GM18526 (cell line): ENCODE results near the gene RGMA.

ENCODE experiments used
- POLR2A ChIP-seq: IDR thresholded peaks from 3 replicates; pipeline ENCODE4 v1.6.1; 2011; ENCODE audit not compliant: insufficient read length; ENCODE audit errors: extremely low read depth

The RGMA gene

GRCh38 chr15:93048759-93049161 lies 40.3 kb downstream of the RGMA start:
- no peak for TF ChIP-seq POLR2A

GRCh38 chr15:93048426-93048721 lies 40.6 kb downstream of the RGMA start:
- no peak for TF ChIP-seq POLR2A

DNA sequence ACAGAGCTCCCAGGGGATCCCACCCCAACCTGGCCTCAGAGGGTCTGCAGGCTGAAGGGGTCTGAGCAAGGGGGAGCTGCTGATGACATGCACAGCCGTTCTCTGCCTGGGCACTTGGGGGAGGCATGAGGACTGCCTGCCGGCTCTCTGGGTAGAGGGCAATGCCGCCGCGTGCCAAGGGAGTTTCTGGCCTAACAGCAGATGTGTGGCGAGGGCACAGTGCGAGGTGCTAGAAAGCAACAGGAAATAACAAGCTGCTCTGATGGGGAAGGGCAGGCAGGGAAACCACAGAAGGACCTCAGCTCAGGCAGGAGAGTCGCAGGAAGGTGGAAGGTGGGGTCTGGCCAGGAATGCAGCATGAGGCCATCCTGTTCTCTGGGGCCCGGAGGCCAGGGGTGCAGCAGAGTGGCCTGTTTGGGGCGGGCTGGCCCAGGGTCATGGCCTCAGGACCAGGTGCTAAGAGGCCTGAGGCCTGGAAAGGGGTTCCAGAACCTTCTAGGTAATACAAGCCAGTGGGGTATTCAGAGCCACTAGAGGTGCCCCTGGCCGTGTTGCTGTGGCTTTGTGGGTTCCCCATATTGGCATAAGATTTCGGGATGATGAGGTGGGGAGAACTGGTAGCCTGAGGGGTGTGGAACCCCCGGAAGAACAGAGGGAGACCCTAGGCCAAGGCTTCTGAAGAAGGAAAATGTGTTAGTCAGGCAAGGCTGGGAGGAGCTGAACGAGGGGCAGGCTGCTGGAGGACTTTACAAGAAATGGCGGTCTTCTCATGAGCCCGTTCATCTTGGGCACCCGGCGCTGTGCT lies 41.2 kb downstream of the RGMA start:
- no peak for TF ChIP-seq POLR2A

GRCh38 chr15:93046721-93047120 lies 42.3 kb downstream of the RGMA start:
- TF ChIP-seq POLR2A: no peak

DNA sequence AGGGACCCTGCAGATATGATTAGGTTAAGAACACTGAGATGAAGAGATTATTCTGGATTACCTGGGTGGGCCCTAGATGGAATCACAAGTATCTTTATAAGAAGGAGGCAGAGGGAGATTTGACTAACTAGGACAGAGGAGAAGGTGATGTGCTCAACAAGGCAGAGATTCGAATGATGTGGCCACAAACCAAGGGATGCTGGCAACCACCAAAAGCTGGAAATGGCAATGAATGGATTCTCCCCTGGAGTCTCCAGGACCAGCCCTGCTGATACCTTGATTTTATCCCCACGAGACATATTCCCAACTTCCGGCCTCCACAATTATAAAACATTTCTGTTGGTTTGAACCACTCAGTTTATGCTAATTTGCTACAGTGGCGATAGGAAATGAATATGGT lies 42.9 kb downstream of the RGMA start:
- no peak for TF ChIP-seq POLR2A

DNA sequence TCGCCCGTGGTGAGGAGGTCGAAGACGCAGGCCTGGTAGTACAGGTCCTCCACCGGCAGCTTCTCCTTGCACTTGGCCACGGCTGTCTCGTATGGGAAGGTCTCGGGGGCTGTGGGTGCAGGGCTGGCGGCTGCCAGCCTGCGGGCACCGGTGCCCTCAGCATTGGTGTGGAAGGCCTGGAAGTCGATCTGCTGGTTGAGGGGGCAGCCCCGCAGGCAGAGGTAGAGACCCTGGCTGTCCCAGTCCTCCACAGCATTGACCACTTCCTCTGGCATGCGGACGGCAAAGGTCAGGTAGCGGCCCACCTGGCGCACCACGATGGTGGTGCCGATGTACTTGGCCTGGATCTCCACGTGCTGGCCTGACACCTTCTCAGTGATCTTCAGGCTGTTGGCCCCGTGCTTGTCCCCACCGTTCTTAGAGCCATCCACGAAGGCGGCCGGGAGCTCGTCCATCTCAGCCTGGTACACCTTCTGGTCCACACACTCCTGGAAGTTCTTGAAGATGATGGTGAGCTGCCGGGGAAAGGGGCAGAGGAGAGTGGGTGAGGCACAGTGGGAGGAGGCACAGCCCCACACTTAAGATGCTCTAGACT lies 43.7 kb downstream of the RGMA start:
- TF ChIP-seq POLR2A: no peak

DNA sequence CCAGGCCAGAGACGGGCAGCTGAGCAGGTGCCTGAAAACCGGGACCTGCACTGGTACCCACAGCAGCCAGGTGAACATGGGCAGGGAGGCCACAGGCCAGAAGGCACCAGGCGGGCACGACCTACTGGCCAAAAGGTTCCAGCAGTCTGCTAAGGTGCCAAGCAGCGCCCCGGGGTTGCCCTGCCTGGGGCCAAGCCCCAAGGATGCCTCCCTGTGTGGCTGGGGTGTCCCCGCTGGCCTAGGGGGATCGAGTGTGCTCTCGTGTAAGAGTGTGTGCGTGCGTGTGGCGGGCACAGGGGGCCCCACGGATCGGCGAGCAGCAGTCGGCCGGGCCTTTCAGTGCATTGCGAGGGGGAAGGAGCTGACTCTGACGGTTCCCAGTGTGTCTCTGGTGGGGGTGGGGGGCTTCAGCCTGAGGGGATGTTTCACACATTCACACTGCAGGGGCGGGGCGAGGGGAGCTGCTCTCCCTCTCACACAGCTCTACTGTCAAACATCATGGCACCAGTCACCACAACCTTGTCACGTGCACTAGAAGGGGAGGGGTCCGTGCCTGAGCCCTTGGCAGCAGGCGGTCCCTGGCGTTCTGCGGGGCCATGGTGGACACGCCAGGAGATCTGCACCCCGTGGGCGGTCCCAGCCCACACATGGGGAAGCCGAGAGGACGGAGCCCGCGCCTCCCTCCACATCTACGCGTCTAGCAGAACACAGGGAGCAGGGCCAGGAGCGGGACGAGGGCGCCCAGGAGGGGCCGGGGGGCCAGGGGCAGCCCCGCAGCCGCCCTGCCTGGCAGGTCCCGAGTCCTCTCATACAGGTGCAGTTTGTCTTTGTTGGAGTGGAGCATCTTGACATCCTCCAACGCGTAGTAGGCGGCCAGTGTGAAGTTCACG lies 44.5 kb downstream of the RGMA start:
- no peak for TF ChIP-seq POLR2A

DNA sequence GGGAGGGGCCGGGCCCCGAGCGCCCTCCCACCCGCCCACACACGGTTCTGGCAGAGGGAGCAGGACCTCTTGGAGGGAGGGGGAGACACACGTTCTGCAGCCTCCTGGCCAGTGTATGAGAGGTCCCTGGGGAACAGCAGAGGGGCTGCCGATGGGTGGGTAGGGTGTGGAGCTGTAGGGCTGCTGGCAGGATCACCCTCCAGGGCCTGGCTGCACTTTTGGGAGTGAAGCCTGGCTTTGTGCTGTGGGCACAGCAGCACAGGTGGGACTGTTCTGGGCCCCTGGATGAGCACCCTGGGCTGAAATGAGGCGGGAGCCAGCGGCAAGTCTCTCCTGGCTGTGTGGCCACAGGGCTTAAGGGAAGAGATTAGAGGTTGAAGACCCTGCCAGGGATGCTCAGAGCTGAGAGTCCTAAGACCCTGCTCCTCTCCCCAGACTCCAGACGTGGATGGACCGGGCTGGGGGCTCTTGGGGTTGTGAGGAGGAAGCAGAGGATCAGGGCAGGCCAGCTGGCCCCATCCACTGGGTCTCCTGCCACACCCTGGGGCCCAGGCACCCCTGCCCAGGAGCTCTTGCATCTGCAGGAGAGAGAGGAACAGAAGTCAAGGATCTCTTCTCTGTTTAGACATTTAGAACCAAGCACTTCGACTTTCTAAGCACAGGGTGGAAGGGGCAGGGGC lies 45.2 kb downstream of the RGMA start:
- no peak for TF ChIP-seq POLR2A

- TF ChIP-seq POLR2A: no peak
Measured at GRCh38 chr15:93042691-93043378, 46.2 kb downstream of the RGMA start.

GRCh38 chr15:93042211-93042610 lies 46.8 kb downstream of the RGMA start:
- no peak for TF ChIP-seq POLR2A

DNA sequence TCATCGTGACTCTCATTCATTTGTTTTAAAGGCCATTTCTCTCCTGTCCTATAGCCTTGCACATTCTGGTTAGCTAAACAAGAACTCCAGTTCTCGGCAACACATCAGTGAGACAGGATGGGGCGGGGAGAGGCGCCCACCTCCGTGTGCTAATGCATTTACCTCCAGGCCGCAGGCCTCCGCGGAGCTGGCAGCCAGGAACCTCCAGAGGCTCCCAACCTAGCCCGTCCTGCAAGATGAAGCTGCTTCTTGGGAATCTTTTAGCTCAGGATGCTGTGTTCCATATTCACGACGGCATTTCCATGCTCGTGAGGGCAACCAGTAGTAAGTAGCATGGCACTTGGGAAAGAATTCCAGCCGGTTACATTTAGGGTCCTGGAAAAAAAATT lies 47.9 kb downstream of the RGMA start:
- TF ChIP-seq POLR2A: no peak

DNA sequence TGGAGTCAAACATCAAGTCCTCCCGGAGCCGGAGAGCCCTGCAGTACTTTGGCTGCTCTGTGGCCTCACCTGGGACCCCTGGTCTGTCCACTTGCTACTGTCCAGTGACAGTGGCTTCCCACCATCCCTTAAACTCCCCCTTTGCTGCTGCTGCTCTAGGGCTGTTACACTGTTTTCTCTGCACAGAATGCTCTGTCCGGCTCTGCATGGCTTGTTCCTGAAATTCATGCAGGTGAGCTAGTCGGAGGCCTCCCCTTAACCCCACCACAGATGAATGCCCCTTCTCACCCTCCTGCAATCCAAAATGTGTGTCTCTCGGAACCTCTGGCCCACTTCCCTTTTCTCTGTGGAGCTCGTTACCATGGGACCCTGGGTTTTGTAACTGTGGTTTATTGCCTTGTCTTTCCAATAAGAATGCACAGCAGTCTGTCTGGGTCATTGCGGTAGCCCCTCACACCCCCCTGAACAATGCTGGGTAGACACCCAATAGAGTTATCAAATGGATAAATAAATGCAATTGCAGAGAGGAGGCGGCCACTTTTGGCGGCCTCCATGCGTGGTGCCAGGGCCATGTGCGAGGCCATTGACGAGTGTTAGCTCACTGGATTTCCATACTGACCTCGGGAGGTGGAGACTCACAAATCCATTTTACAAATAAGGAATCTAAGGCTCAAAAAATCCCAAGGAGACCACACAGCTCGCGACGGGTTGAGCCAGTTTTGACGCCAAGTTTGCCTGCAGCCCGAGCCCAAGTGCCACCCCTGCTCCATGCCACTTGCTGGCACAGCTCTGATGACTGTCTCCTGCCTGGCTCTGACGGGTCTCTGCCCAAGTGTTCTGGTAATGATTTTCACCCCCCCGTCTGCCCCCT lies 48.5 kb downstream of the RGMA start:
- no peak for TF ChIP-seq POLR2A

GRCh38 chr15:93037820-93038705 lies 50.9 kb downstream of the RGMA start:
- no peak for TF ChIP-seq POLR2A
